ENCODE measurements around the gene TAS2R40. TPM values are rescaled to one million over a fixed set of nuclear protein-coding genes. Genes with fewer than 3 reads are reported as not detected.

The TAS2R40 gene
- total and polyA plus RNA-seq, 2 donors from 2014 or later = not detected

DNA sequence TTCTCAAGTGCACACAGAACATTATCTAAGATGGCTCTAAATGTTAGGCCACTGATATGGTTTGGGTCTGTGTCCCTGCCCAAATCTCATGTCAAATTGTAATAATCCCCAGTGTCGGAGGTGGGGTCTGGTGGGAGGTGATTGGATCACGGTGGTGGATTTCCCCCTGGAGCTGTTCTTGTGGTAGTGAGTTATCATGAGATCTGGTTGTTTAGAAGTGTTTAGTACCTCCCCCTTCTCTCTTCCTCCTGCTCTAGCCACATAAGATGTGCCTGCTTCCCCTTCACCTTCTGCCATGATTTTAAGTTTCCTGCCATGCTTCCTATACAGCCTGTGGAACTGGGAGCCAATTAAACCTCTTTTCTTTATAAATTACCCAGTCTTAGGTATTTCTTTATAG lies 30.2 kb downstream of the TAS2R40 start:
- H3K4me3 ChIP-seq (ENCODE audit: low read length in 3 of 3) = no peak overlapping the region
- H3K9ac ChIP-seq (ENCODE audit: low read length in 3 of 3) = no peak overlapping the region
- DNase-seq = no peak
- no peaks in the 10 kb centered on the region for H3K9me3 ChIP-seq (ENCODE audit: control insufficient read depth in 2 of 3, insufficient read depth in 1 of 3, low read length in 3 of 3)
- H3K36me3 ChIP-seq (ENCODE audit: control insufficient read depth in 2 of 3, insufficient read depth in 3 of 3, low read length in 3 of 3) = no peaks in the 10 kb centered on the region
- TF ChIP-seq, protein P1, sequence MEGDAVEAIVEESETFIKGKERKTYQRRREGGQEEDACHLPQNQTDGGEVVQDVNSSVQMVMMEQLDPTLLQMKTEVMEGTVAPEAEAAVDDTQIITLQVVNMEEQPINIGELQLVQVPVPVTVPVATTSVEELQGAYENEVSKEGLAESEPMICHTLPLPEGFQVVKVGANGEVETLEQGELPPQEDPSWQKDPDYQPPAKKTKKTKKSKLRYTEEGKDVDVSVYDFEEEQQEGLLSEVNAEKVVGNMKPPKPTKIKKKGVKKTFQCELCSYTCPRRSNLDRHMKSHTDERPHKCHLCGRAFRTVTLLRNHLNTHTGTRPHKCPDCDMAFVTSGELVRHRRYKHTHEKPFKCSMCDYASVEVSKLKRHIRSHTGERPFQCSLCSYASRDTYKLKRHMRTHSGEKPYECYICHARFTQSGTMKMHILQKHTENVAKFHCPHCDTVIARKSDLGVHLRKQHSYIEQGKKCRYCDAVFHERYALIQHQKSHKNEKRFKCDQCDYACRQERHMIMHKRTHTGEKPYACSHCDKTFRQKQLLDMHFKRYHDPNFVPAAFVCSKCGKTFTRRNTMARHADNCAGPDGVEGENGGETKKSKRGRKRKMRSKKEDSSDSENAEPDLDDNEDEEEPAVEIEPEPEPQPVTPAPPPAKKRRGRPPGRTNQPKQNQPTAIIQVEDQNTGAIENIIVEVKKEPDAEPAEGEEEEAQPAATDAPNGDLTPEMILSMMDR (IDR thresholded peaks at IDR 0.05; ENCODE audit: borderline replicate concordance, extremely low read depth, insufficient read depth) = no peak
- no peak overlapping the region for H3K27ac ChIP-seq (ENCODE audit: low read depth in 2 of 2, low read length in 2 of 2)
- H3K4me1 ChIP-seq (ENCODE audit: control insufficient read depth in 2 of 3, insufficient read depth in 2 of 3, low read depth in 1 of 3, low read length in 3 of 3) = peaks cover 0 to 3% (median 0%) of the 10 kb centered on the region in 3 donors
- FAIRE-seq = no peak
- no peaks in the 10 kb centered on the region for H3K27me3 ChIP-seq (ENCODE audit: control insufficient read depth, insufficient read depth, low read length)
- intact Hi-C loops (cut with DNase I) = no loop called here

GRCh38 chr7:143255564-143255963 lies 33.7 kb downstream of the TAS2R40 start:
- TF ChIP-seq, protein P1 (IDR thresholded peaks at IDR 0.05; ENCODE audit: borderline replicate concordance, extremely low read depth, insufficient read depth) = no peak
- no peaks in the 10 kb centered on the region for H3K36me3 ChIP-seq (ENCODE audit: control insufficient read depth in 2 of 3, insufficient read depth in 3 of 3, low read length in 3 of 3)
- no peak overlapping the region for H3K9ac ChIP-seq (ENCODE audit: low read length in 3 of 3)
- H3K9me3 ChIP-seq (ENCODE audit: control insufficient read depth in 2 of 3, insufficient read depth in 1 of 3, low read length in 3 of 3) = no peaks in the 10 kb centered on the region
- no peak for FAIRE-seq
- DNase-seq = no peak
- H3K27ac ChIP-seq (ENCODE audit: low read depth in 2 of 2, low read length in 2 of 2) = no peak overlapping the region
- intact Hi-C loops (cut with DNase I) = no loop called here
- no peak overlapping the region for H3K4me3 ChIP-seq (ENCODE audit: low read length in 3 of 3)
- no peaks in the 10 kb centered on the region for H3K27me3 ChIP-seq (ENCODE audit: control insufficient read depth, insufficient read depth, low read length)
- no peaks in the 10 kb centered on the region for H3K4me1 ChIP-seq (ENCODE audit: control insufficient read depth in 2 of 3, insufficient read depth in 2 of 3, low read depth in 1 of 3, low read length in 3 of 3)

DNA sequence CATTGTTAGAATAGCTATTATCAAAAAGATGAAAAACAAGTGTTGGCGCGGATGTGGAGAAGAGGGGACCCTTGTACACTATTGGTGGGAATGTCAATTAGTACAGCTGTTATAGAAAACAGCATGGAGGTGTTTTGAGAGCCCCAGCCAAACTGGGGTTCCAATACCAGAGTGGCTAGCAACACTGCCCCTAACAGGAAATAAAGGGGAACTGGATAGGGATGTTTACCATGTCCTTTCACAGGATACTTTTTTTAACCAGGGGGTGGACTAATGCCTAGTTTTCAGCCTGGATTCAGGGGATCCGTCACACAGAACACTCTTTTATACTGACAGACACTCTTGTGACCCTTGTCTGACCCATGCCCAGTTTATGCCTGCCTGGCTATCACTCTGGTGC lies 34.5 kb downstream of the TAS2R40 start:
- DNase-seq (no peak), FAIRE-seq (no peak)
- TF ChIP-seq, protein P1 (IDR thresholded peaks at IDR 0.05; ENCODE audit: borderline replicate concordance, extremely low read depth, insufficient read depth) = no peak
- H3K9ac ChIP-seq (ENCODE audit: low read length in 3 of 3) = no peak overlapping the region
- H3K27me3 ChIP-seq (ENCODE audit: control insufficient read depth, insufficient read depth, low read length) = no peaks in the 10 kb centered on the region
- intact Hi-C loops (cut with DNase I) = no loop called here
- H3K4me3 ChIP-seq (ENCODE audit: low read length in 3 of 3) = no peak overlapping the region
- no peak overlapping the region for H3K27ac ChIP-seq (ENCODE audit: low read depth in 2 of 2, low read length in 2 of 2)
- no peaks in the 10 kb centered on the region for H3K9me3 ChIP-seq (ENCODE audit: control insufficient read depth in 2 of 3, insufficient read depth in 1 of 3, low read length in 3 of 3)
- no peaks in the 10 kb centered on the region for H3K36me3 ChIP-seq (ENCODE audit: control insufficient read depth in 2 of 3, insufficient read depth in 3 of 3, low read length in 3 of 3)
- no peaks in the 10 kb centered on the region for H3K4me1 ChIP-seq (ENCODE audit: control insufficient read depth in 2 of 3, insufficient read depth in 2 of 3, low read depth in 1 of 3, low read length in 3 of 3)

DNA sequence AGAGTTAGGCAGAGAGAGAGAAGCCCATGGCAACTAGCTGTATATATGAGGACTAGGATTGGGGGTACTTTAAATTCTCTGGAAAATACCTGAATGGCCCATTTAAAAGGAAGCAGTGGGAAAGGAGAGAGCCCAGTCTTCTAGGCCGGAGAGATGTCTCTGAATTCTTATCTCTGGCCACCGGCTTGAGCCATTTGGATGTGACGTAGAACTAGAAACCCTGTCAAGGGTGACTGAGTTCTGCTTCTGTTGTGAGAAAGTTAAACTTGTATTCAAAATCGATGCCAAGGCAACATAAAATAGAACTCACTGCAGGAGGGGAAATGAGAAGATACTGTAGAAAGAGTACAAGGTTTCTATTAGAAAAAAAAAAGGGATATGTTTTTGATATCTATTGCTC lies 35.1 kb downstream of the TAS2R40 start:
- no peak overlapping the region for H3K9ac ChIP-seq (ENCODE audit: low read length in 3 of 3)
- DNase-seq = no peak
- intact Hi-C loops (cut with DNase I) = no loop called here
- H3K4me3 ChIP-seq (ENCODE audit: low read length in 3 of 3) = no peak overlapping the region
- no peak for FAIRE-seq
- H3K27ac ChIP-seq (ENCODE audit: low read depth in 2 of 2, low read length in 2 of 2) = no peak overlapping the region
- H3K4me1 ChIP-seq (ENCODE audit: control insufficient read depth in 2 of 3, insufficient read depth in 2 of 3, low read depth in 1 of 3, low read length in 3 of 3) = no peaks in the 10 kb centered on the region
- no peaks in the 10 kb centered on the region for H3K36me3 ChIP-seq (ENCODE audit: control insufficient read depth in 2 of 3, insufficient read depth in 3 of 3, low read length in 3 of 3)
- no peaks in the 10 kb centered on the region for H3K9me3 ChIP-seq (ENCODE audit: control insufficient read depth in 2 of 3, insufficient read depth in 1 of 3, low read length in 3 of 3)
- H3K27me3 ChIP-seq (ENCODE audit: control insufficient read depth, insufficient read depth, low read length) = no peaks in the 10 kb centered on the region
- TF ChIP-seq, protein P1 (IDR thresholded peaks at IDR 0.05; ENCODE audit: borderline replicate concordance, extremely low read depth, insufficient read depth) = no peak
